ENCODE data around the gene AK5.

Gene AK5

DNA sequence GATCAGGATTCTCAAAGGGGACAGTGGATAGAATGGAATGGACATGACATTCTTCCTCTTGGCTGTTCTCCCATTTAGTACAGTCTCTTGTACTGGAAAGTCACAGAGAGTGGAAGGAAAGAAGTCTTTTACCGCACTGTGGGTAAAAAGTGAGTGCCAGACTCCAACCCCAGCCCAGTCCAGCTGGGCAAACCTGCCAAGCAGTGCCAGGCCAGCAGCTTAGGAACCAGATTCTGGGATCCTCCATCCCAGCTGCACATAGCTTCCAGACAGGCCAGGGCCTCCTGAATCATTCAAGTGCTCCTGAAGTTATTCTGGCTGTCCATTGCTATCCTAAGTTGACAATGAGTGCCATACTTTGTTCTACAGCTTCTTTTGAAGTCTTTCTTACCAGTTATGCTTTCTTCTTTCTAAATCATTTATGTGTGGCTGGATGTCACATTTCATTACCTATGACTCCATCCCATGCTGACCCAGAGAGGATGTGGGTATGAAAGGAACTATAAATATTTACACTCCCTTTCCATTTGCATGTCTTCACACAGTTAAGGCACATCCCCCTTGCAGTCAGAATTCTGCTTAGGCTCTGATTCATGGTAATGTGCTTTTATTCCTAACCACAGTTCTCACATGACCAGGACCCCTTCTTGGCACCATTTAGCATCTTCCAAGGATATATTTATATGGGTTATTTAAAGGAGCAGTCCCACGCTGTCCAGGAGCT lies 88.9 kb downstream of the AK5 start:
- peak; percentile 91 for DNase-seq (ENCODE audit: low read depth)
- no peak overlapping the region for H3K4me3 ChIP-seq (ENCODE audit: control insufficient read depth, low read depth, low read length)
- TF ChIP-seq, protein P1, sequence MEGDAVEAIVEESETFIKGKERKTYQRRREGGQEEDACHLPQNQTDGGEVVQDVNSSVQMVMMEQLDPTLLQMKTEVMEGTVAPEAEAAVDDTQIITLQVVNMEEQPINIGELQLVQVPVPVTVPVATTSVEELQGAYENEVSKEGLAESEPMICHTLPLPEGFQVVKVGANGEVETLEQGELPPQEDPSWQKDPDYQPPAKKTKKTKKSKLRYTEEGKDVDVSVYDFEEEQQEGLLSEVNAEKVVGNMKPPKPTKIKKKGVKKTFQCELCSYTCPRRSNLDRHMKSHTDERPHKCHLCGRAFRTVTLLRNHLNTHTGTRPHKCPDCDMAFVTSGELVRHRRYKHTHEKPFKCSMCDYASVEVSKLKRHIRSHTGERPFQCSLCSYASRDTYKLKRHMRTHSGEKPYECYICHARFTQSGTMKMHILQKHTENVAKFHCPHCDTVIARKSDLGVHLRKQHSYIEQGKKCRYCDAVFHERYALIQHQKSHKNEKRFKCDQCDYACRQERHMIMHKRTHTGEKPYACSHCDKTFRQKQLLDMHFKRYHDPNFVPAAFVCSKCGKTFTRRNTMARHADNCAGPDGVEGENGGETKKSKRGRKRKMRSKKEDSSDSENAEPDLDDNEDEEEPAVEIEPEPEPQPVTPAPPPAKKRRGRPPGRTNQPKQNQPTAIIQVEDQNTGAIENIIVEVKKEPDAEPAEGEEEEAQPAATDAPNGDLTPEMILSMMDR (conservative IDR thresholded peaks at IDR 0.05; ENCODE audit: control insufficient read depth, insufficient read depth, low read depth, low read length): no peak

DNA sequence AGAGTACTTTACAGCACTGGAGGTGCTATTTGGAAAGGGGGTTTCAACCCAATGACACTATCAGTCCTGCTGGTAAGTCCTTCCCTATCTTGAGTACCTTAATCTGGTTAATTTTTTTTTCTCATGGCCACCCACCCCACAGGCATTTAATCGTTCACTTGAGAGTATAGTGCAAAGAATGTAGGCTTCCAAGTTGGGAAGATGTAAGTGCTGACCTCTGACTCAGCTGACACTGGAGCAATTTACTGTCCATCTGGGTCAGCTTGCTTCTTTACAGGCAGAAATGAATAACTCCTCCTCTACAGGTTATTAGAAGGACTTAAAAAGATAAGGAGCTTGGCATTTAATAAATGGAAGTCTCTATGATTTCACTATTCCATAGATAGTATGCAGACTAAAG lies 89.6 kb downstream of the AK5 start:
- no peak overlapping the region for H3K4me3 ChIP-seq (ENCODE audit: control insufficient read depth, low read depth, low read length)
- DNase-seq (ENCODE audit: low read depth): peak; percentile 55
- TF ChIP-seq, protein P1 (conservative IDR thresholded peaks at IDR 0.05; ENCODE audit: control insufficient read depth, insufficient read depth, low read depth, low read length): no peak

DNA sequence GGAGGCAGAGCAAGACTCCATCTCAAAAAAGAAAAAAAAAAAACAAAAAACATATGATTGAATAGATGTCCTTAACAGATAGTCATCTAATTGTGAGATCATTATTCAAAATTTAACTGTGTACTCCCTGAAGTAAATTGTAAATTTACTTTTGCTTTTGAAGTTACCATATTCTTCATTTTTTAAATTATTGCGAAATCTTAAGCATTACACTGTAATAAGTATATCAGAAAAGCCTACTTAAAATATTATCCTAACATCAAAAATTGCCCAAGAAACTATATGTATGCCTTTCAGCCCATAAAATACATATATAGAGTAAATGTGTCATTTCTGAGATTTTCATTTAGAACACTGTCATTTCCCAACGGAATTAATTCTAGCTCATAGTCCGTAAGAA lies 91.9 kb downstream of the AK5 start:
- TF ChIP-seq, protein P1 (conservative IDR thresholded peaks at IDR 0.05; ENCODE audit: control insufficient read depth, insufficient read depth, low read depth, low read length): no peak
- no peak for DNase-seq (ENCODE audit: low read depth)
- no peak overlapping the region for H3K4me3 ChIP-seq (ENCODE audit: control insufficient read depth, low read depth, low read length)

DNA sequence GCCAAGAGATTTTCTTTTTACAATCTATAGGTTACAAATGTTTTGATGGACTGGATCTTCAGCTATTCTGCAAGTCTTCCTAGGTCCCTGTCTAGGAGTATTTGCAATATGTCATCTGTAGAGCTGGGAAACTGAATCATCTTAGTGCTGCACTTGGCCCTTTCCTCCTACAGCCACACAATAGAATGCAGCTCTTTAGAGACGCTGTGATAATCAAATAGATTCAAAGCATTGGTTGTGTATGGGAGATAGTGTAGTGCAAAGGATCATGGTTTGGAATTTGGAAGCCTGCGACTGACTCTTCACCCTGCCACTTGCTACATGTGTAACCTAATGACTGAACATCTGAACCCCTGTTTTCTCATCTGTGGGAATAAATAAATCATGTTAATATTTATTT lies 93.7 kb downstream of the AK5 start:
- no peak overlapping the region for H3K4me3 ChIP-seq (ENCODE audit: control insufficient read depth, low read depth, low read length)
- TF ChIP-seq, protein P1 (conservative IDR thresholded peaks at IDR 0.05; ENCODE audit: control insufficient read depth, insufficient read depth, low read depth, low read length): no peak
- DNase-seq (ENCODE audit: low read depth): no peak

DNA sequence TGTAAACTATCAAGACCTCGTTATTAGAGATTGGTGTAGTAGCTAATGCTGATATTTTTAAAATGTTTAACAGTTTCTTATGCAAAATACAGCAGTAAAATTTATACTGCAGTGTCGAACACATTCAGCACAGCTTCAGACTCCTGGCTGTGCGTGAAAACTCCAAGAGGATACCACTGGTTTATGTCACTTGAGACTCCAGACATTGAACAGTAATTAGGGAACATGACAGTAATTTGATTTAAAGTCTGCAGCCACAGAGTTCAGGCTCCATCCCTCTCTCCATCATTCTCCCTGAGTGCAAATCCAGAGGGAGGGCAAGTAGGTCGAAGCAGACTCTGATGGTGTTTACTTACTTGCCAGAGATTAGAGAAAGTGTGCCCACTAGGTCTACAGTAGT lies 94.2 kb downstream of the AK5 start:
- H3K4me3 ChIP-seq (ENCODE audit: control insufficient read depth, low read depth, low read length): no peak overlapping the region
- TF ChIP-seq, protein P1 (conservative IDR thresholded peaks at IDR 0.05; ENCODE audit: control insufficient read depth, insufficient read depth, low read depth, low read length): no peak
- DNase-seq (ENCODE audit: low read depth): no peak

DNA sequence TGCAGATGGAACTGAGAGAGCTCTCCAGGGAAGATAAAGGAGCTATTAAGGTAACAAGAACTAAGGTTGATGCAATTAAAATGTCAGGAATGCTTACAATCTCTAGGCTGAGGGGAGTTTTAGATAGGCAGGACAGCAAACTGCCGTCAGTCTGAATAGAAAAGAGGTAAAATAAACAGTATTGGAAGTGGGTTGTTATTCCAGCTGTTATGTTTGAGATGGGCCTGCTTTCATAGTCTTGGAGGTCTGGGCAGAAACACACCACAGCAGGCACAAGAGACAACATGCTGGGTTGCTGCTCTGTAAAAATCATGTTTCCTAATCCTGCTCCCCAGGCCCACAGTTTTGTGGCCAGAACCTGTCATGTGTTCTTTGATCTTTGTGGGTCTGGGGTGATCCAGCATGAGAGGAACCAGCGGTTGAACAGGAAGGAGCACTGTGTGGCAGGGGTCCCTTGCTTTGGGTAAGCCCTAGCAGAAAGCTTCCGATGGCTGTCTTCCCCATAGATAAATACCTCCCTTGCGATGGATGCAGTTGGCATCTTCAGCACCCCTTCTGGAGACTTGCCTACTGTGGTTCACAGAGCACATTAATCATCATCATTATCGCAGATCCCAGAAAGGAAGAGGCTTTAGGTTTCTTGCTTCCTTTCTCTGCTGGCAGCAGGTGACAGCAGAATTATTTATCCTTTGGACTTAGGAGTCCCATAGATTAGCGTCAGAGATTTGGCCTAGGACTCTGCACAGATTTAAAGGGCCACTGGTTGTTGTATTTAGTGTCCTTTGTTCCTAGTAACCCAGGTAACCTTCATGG lies 97.1 kb downstream of the AK5 start:
- TF ChIP-seq, protein P1 (conservative IDR thresholded peaks at IDR 0.05; ENCODE audit: control insufficient read depth, insufficient read depth, low read depth, low read length): no peak
- no peak for DNase-seq (ENCODE audit: low read depth)
- no peak overlapping the region for H3K4me3 ChIP-seq (ENCODE audit: control insufficient read depth, low read depth, low read length)

Measured in fibroblast of mammary gland (primary cell).